H9 (cell line): ENCODE measurements around the gene SH3GL1. TPM values are rescaled to one million over a fixed set of nuclear protein-coding genes. Genes with fewer than 3 reads are reported as not detected.

ENCODE experiments used
- DNase-seq: peaks from one replicate; pipeline ENCODE4 v3.0.0-alpha.2; 2017
- H2AFZ ChIP-seq: one replicate; pipeline ENCODE4 v1.6.1; 2013; ENCODE audit warnings: mild to moderate bottlenecking, low read length, control low read depth, moderate library complexity
- H2AK5ac ChIP-seq: 2 replicates; pipeline ENCODE4 v1.6.1; 2013; ENCODE audit warnings: low read length, control low read depth, mixed read lengths; ENCODE audit not compliant: insufficient read length
- H2BK120ac ChIP-seq: one replicate; pipeline ENCODE4 v1.6.1; 2013; ENCODE audit warnings: low read depth, mild to moderate bottlenecking, low read length, control low read depth, inconsistent platforms; ENCODE audit not compliant: poor library complexity, severe bottlenecking
- H2BK12ac ChIP-seq: 2 replicates; pipeline ENCODE4 v1.6.1; 2013; ENCODE audit warnings: low read length, control low read depth, mixed read lengths, low read depth; ENCODE audit not compliant: insufficient read length
- H2BK15ac ChIP-seq: 2 replicates; pipeline ENCODE4 v1.6.1; 2013; ENCODE audit warnings: low read depth, low read length, control low read depth
- H2BK20ac ChIP-seq: one replicate; pipeline ENCODE4 v1.6.1; 2013; ENCODE audit warnings: low read depth, mild to moderate bottlenecking, low read length, control low read depth, inconsistent platforms; ENCODE audit not compliant: poor library complexity, severe bottlenecking
- H2BK5ac ChIP-seq: 2 replicates; pipeline ENCODE4 v1.6.1; 2013; ENCODE audit warnings: low read length, control low read depth, mixed read lengths; ENCODE audit not compliant: insufficient read length
- H3K14ac ChIP-seq: 2 replicates; pipeline ENCODE4 v1.6.1; 2013; ENCODE audit warnings: low read length, control low read depth; ENCODE audit not compliant: insufficient read depth
- H3K18ac ChIP-seq: 2 replicates; pipeline ENCODE4 v1.6.1; 2013; ENCODE audit warnings: low read depth, mild to moderate bottlenecking, mixed read lengths, low read length, control low read depth; ENCODE audit not compliant: insufficient read length
- H3K23ac ChIP-seq: 2 replicates; pipeline ENCODE4 v1.6.1; 2013; ENCODE audit warnings: low read length, control low read depth, mixed read lengths, low read depth; ENCODE audit not compliant: insufficient read length
- H3K23me2 ChIP-seq: 2 replicates; pipeline ENCODE4 v1.6.1; 2013; ENCODE audit warnings: low read depth, mild to moderate bottlenecking, mixed read lengths, low read length, control low read depth; ENCODE audit not compliant: insufficient read length, poor library complexity, severe bottlenecking
- H3K27ac ChIP-seq: 2 replicates; pipeline ENCODE4 v1.5.1; 2013; ENCODE audit warnings: low read length, control low read depth, mixed read lengths, low read depth; ENCODE audit not compliant: insufficient read length
- H3K27me3 ChIP-seq: 2 replicates; pipeline ENCODE4 v1.6.1; 2013; ENCODE audit warnings: low read length, control low read depth, inconsistent platforms; ENCODE audit not compliant: insufficient read depth
- H3K4ac ChIP-seq: 2 replicates; pipeline ENCODE4 v1.6.1; 2013; ENCODE audit warnings: low read depth, mild to moderate bottlenecking, control low read depth, inconsistent platforms, low read length, moderate library complexity
- H3K4me1 ChIP-seq: 2 replicates; pipeline ENCODE4 v1.6.1; 2013; ENCODE audit warnings: low read length, control low read depth, inconsistent platforms; ENCODE audit not compliant: insufficient read depth
- H3K4me2 ChIP-seq: 2 replicates; pipeline ENCODE4 v1.6.1; 2013; ENCODE audit warnings: low read length, control low read depth, mixed read lengths; ENCODE audit not compliant: insufficient read length, insufficient read depth
- H3K56ac ChIP-seq: 2 replicates; pipeline ENCODE4 v1.6.1; 2013; ENCODE audit warnings: low read depth, mild to moderate bottlenecking, mixed read lengths, low read length, control low read depth; ENCODE audit not compliant: insufficient read length
- H3K79me1 ChIP-seq: 2 replicates; pipeline ENCODE4 v1.6.1; 2013; ENCODE audit warnings: low read depth, mild to moderate bottlenecking, moderate library complexity, low read length, control low read depth, inconsistent platforms; ENCODE audit not compliant: insufficient read depth, poor library complexity, severe bottlenecking
- H3K79me2 ChIP-seq: 2 replicates; pipeline ENCODE4 v1.6.1; 2013; ENCODE audit warnings: low read length, control low read depth, inconsistent platforms; ENCODE audit not compliant: insufficient read depth
- H3K9ac ChIP-seq: 2 replicates; pipeline ENCODE4 v1.6.1; 2013; ENCODE audit warnings: low read length, control low read depth, mixed read lengths; ENCODE audit not compliant: insufficient read length; ENCODE audit errors: extremely low read depth
- H3K9me3 ChIP-seq: one replicate; pipeline ENCODE4 v1.6.1; 2013; ENCODE audit warnings: low read depth, low read length, inconsistent platforms; ENCODE audit not compliant: control insufficient read depth
- H3T11ph ChIP-seq: one replicate; pipeline ENCODE4 v1.6.1; 2013; ENCODE audit warnings: mild to moderate bottlenecking, low read length, control low read depth, inconsistent platforms
- H4K20me1 ChIP-seq: one replicate; pipeline ENCODE4 v1.6.1; 2013; ENCODE audit not compliant: control insufficient read depth, insufficient read length, insufficient read depth
- H4K5ac ChIP-seq: 2 replicates; pipeline ENCODE4 v1.6.1; 2013; ENCODE audit warnings: low read depth, mild to moderate bottlenecking, mixed read lengths, low read length, control low read depth; ENCODE audit not compliant: insufficient read length
- H4K8ac ChIP-seq: replicated peaks from 2 replicates; pipeline ENCODE4 v1.6.1; 2013; ENCODE audit warnings: low read length, control low read depth, mixed read lengths, low read depth; ENCODE audit not compliant: insufficient read length
- H4K91ac ChIP-seq: 2 replicates; pipeline ENCODE4 v1.6.1; 2013; ENCODE audit warnings: low read depth, mild to moderate bottlenecking, moderate library complexity, mixed read lengths, low read length, control low read depth; ENCODE audit not compliant: insufficient read length
- H3K27ac Mint-ChIP-seq, 3 experiments: 2 replicates in 2 of 3; 3 replicates in 1 of 3; pipeline ENCODE4 v1.8.0; 2020 to 2021; ENCODE audit warnings: mixed read lengths in 3 of 3, mild to moderate bottlenecking in 1 of 3, moderate library complexity in 1 of 3
- H3K27me3 Mint-ChIP-seq: 2 replicates; pipeline ENCODE4 v1.8.0; 2021; ENCODE audit warnings: low read depth, mild to moderate bottlenecking, moderate library complexity, mixed read lengths
- H3K36me3 Mint-ChIP-seq, 3 experiments: 2 replicates in 2 of 3; 3 replicates in 1 of 3; pipeline ENCODE4 v1.8.0; 2020 to 2021; ENCODE audit warnings: low read depth in 3 of 3, mixed read lengths in 3 of 3; ENCODE audit not compliant: insufficient read depth in 1 of 3
- H3K4me1 Mint-ChIP-seq, 2 experiments: 2 replicates each; pipeline ENCODE4 v1.8.0; 2020; ENCODE audit warnings: mixed read lengths in 2 of 2
- H3K4me3 Mint-ChIP-seq, 2 experiments: 2 replicates in 1 of 2; 3 replicates in 1 of 2; pipeline ENCODE4 v1.8.0; 2020 to 2021; ENCODE audit warnings: mild to moderate bottlenecking in 2 of 2, mixed read lengths in 2 of 2, moderate library complexity in 1 of 2
- H3K9me3 Mint-ChIP-seq, 2 experiments: 2 replicates in 1 of 2; 3 replicates in 1 of 2; pipeline ENCODE4 v1.8.0; 2020; ENCODE audit warnings: mild to moderate bottlenecking in 2 of 2, mixed read lengths in 2 of 2, moderate library complexity in 1 of 2
- WGBS: extraction: QIAGEN DNeasy Blood & Tissue Kit; methylation state at CpG from one replicate; pipeline ENCODE4 v1.1.7; 2013; ENCODE audit warnings: missing lambda C conversion rate, low lambda C conversion rate, mixed read lengths; ENCODE audit not compliant: insufficient read length; ENCODE audit errors: extremely low coverage; 5-methylcytosine and 5-hydroxymethylcytosine counted together
- total RNA-seq: library from RNA; stranded (reverse); gene quantifications from 2 replicates; pipeline ENCODE4 v1.2.1, GENCODE V29; 2021
- TF ChIP-seq, protein P1 (sequence below): fragments of 200-600 bp; sonication (generic); conservative IDR thresholded peaks from 3 replicates; pipeline ENCODE4 v1.8.0; 2021; ENCODE audit warnings: antibody characterized with exemption, mild to moderate bottlenecking

Gene SH3GL1
- total RNA-seq, 1 experiment from 2014 or later, result 85.5 TPM

DNA sequence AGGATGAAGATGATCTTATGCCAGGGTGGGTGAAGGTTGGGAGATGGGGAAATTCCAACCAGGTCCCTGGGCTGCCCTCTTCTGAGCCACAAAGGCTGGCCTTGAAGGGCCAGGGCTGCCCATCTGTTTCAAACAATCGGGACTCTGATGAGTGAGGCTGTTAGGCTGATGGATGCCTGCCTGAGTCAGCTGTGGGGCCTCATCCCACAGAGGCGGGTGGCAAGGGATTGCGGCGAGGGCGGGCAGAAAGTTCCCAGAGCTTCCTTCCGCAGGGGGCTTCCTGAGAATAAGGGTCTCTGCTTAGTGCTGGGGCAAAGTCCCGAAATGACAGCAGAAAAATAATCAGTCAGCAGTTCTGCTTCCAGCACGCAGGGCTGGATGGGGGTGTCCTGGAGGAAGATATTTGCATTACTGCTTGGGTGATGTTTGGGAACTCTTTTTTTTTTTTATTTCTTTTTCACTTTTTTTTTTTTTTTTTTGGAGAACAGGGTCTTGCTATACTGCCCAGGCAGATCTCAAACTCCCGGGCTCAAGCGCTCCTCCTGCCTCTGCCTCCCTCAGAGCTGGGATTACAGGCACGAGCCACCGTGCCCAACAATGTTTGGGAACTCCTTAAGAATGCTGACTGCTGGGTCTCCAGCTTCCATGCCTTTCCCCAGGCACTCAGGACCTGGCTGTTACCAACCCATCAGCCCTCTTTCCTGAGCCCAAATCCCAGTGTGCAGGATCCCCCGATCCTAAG lies 14.1 kb downstream of the SH3GL1 start:
- H3K18ac ChIP-seq, result no peak overlapping the region
- no peaks in the 10 kb centered on the region for H3K23me2 ChIP-seq
- H3K23ac ChIP-seq, result no peak overlapping the region
- no peak overlapping the region for H2BK15ac ChIP-seq
- no peak overlapping the region for H2BK12ac ChIP-seq
- no peaks in the 10 kb centered on the region for H4K20me1 ChIP-seq
- H3K9ac ChIP-seq, result no peak overlapping the region
- no peak overlapping the region for H4K8ac ChIP-seq
- H3K9me3 Mint-ChIP-seq, result no peaks in the 10 kb centered on the region
- no peak overlapping the region for H2AK5ac ChIP-seq
- H2AFZ ChIP-seq, result no peak overlapping the region
- H4K91ac ChIP-seq, result no peak overlapping the region
- TF ChIP-seq, protein P1, sequence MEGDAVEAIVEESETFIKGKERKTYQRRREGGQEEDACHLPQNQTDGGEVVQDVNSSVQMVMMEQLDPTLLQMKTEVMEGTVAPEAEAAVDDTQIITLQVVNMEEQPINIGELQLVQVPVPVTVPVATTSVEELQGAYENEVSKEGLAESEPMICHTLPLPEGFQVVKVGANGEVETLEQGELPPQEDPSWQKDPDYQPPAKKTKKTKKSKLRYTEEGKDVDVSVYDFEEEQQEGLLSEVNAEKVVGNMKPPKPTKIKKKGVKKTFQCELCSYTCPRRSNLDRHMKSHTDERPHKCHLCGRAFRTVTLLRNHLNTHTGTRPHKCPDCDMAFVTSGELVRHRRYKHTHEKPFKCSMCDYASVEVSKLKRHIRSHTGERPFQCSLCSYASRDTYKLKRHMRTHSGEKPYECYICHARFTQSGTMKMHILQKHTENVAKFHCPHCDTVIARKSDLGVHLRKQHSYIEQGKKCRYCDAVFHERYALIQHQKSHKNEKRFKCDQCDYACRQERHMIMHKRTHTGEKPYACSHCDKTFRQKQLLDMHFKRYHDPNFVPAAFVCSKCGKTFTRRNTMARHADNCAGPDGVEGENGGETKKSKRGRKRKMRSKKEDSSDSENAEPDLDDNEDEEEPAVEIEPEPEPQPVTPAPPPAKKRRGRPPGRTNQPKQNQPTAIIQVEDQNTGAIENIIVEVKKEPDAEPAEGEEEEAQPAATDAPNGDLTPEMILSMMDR, result no peak; the same call in 2 of the 3 replicates
- DNase-seq, result no peak
- no peak overlapping the region for H4K5ac ChIP-seq
- no peak overlapping the region for H2BK120ac ChIP-seq
- H3K4me2 ChIP-seq, result no peak overlapping the region
- H3K4me1 Mint-ChIP-seq, result peaks cover 16 to 34% of the 10 kb centered on the region in 2 experiments
- H3K79me2 ChIP-seq, result peaks cover 12% of the 10 kb centered on the region; the same call in 1 of the 2 replicates
- no peak overlapping the region; the same call in 1 of the 2 replicates for H3K14ac ChIP-seq
- no peaks in the 10 kb centered on the region; the same call in 1 of the 2 replicates for H3K4me1 ChIP-seq
- no peak overlapping the region for H3K56ac ChIP-seq
- no peak overlapping the region for H2BK5ac ChIP-seq
- no peaks in the 10 kb centered on the region for H3K27me3 ChIP-seq
- no CpG with 5 or more reads among the region's 13 CpGs for WGBS
- H3K79me1 ChIP-seq, result no peaks in the 10 kb centered on the region
- no peak overlapping the region for H2BK20ac ChIP-seq
- no peaks in the 10 kb centered on the region for H3K27me3 Mint-ChIP-seq
- H3K4ac ChIP-seq, result no peak overlapping the region
- peaks cover 3 to 14% (median 5%) of the 10 kb centered on the region in 3 experiments; a peak in 5 of 7 replicates for H3K36me3 Mint-ChIP-seq
- H3T11ph ChIP-seq, result no peak overlapping the region
- no peak overlapping the region for H3K27ac ChIP-seq
- H3K4me3 Mint-ChIP-seq, result no peak overlapping the region
- H3K27ac Mint-ChIP-seq, result no peak overlapping the region
- H3K9me3 ChIP-seq, result no peaks in the 10 kb centered on the region
